Common myeloid progenitor, CD34-positive (primary cell): ENCODE results near the gene RAB3C.
"Not testable (repeated sequence)": the region's sequence is repeated elsewhere in the genome, so short reads cannot be mapped to it uniquely, and the experiment has no call there.

ENCODE experiments used
- CTCF ChIA-PET: fragments of 350-600 bp; sonication (Branson Sonifier 250); formaldehyde crosslinking; loops from one replicate; lab custom pipeline; 2021; ENCODE audit warnings: antibody characterized with exemption; lab: Charles Lee
- POLR2A ChIA-PET: fragments of 350-600 bp; sonication (Branson Sonifier 250); formaldehyde crosslinking; loops from one replicate; lab custom pipeline; 2021; ENCODE audit warnings: antibody characterized with exemption; lab: Charles Lee
- DNase-seq, 3 donors: peaks; one replicate each; pipeline versions ENCODE4 v3.0.0 to v3.0.0-alpha.2; 2013
- H3K27ac ChIP-seq, 2 experiments: 1 replicate in 1 of 2; 2 replicates in 1 of 2; pipeline ENCODE4 v1.7.0; 2013; ENCODE audit warnings: inconsistent platforms in 2 of 2, low read length in 2 of 2, mild to moderate bottlenecking in 2 of 2, low read depth in 1 of 2, moderate library complexity in 1 of 2; ENCODE audit not compliant: severe bottlenecking in 2 of 2, insufficient read depth in 1 of 2, poor library complexity in 1 of 2
- H3K27me3 ChIP-seq, 5 experiments: replicated peaks in 2 of 5; 1 replicate in 3 of 5; 2 replicates in 2 of 5; pipeline versions ENCODE4 v1.6.1 to v1.7.0; 2013; ENCODE audit warnings: low read length in 4 of 5, mild to moderate bottlenecking in 2 of 5, moderate library complexity in 2 of 5, inconsistent platforms in 1 of 5; ENCODE audit not compliant: insufficient read depth in 5 of 5, control insufficient read depth in 4 of 5
- H3K36me3 ChIP-seq, 4 experiments: 1 replicate in 2 of 4; 2 replicates in 2 of 4; pipeline versions ENCODE4 v1.6.1 to v1.7.0; 2013; ENCODE audit warnings: low read length in 3 of 4, control low read depth in 1 of 4, mild to moderate bottlenecking in 1 of 4; ENCODE audit not compliant: control insufficient read depth in 4 of 4, insufficient read depth in 4 of 4
- H3K4me1 ChIP-seq, 4 experiments: 1 replicate in 3 of 4; 2 replicates in 1 of 4; pipeline versions ENCODE4 v1.6.1 to v1.7.1; 2013; ENCODE audit warnings: low read length in 3 of 4, mild to moderate bottlenecking in 3 of 4, control low read depth in 1 of 4, inconsistent platforms in 1 of 4, moderate library complexity in 1 of 4; ENCODE audit not compliant: control insufficient read depth in 4 of 4, insufficient read depth in 4 of 4; ENCODE audit errors: control extremely low read depth in 1 of 4
- H3K4me3 ChIP-seq, 7 experiments: 1 replicate in 4 of 7; 2 replicates in 3 of 7; pipeline versions ENCODE4 v1.5.1 to v1.7.0; 2013; ENCODE audit warnings: mild to moderate bottlenecking in 7 of 7, low read length in 6 of 7, moderate library complexity in 6 of 7, inconsistent platforms in 2 of 7, low read depth in 2 of 7, control low read depth in 1 of 7; ENCODE audit not compliant: insufficient read depth in 4 of 7, control insufficient read depth in 1 of 7; ENCODE audit errors: extremely low read depth in 1 of 7
- H3K9me3 ChIP-seq, 5 experiments: 1 replicate in 4 of 5; 2 replicates in 1 of 5; pipeline versions ENCODE4 v1.6.1 to v1.7.1; 2013; ENCODE audit warnings: low read length in 4 of 5, mild to moderate bottlenecking in 2 of 5, inconsistent platforms in 1 of 5, low read depth in 1 of 5, moderate library complexity in 1 of 5; ENCODE audit not compliant: control insufficient read depth in 4 of 5, insufficient read depth in 2 of 5; ENCODE audit errors: control extremely low read depth in 1 of 5
- WGBS: methylation state at CpG from one replicate; pipeline ENCODE4 v1.1.5; 2013; ENCODE audit not compliant: insufficient coverage; 5-methylcytosine and 5-hydroxymethylcytosine counted together

RAB3C gene

GRCh38 chr5:58710425-58710824 is 127.5 kb downstream of the RAB3C start:
- H3K36me3 ChIP-seq, H3K4me1 ChIP-seq, H3K27ac ChIP-seq, H3K27me3 ChIP-seq, POLR2A ChIA-PET, DNase-seq, H3K9me3 ChIP-seq, H3K4me3 ChIP-seq, CTCF ChIA-PET: not testable (repeated sequence)
- WGBS: 99% methylated on average over 5 of the region's 8 CpGs

- no peaks in the 10 kb centered on the region for H3K36me3 ChIP-seq
- DNase-seq: no peak
- no peak overlapping the region for H3K27ac ChIP-seq
- ChIA-PET POLR2A (no interaction called here), CTCF (no interaction called here)
- H3K4me3 ChIP-seq: no peak overlapping the region
- no peaks in the 10 kb centered on the region for H3K4me1 ChIP-seq
- H3K27me3 ChIP-seq: no peaks in the 10 kb centered on the region
- peaks cover 0 to 10% (median 2%) of the 10 kb centered on the region in 5 experiments for H3K9me3 ChIP-seq
- 100% methylated on average over 1 of the region's 3 CpGs for WGBS
Observed at GRCh38 chr5:58710871-58711270, 128.0 kb downstream of the RAB3C start.

GRCh38 chr5:58711965-58712364 is 129.1 kb downstream of the RAB3C start:
- Histone ChIP-seq H3K27ac (no peak overlapping the region), H3K9me3 (peaks cover 0 to 10% (median 2%) of the 10 kb centered on the region in 5 experiments), H3K36me3 (no peaks in the 10 kb centered on the region), H3K4me1 (no peaks in the 10 kb centered on the region), H3K27me3 (no peaks in the 10 kb centered on the region), H3K4me3 (no peak overlapping the region)
- DNase-seq: no peak
- WGBS: 100% methylated on average over 3 of the region's 5 CpGs
- ChIA-PET CTCF (no interaction called here), POLR2A (no interaction called here)

GRCh38 chr5:58714046-58714445 is 131.2 kb downstream of the RAB3C start:
- Histone ChIP-seq H3K9me3 (peaks cover 0 to 10% (median 2%) of the 10 kb centered on the region in 5 experiments), H3K27ac (no peak overlapping the region), H3K4me1 (no peaks in the 10 kb centered on the region), H3K4me3 (no peak overlapping the region), H3K36me3 (no peaks in the 10 kb centered on the region), H3K27me3 (no peaks in the 10 kb centered on the region)
- POLR2A ChIA-PET: no interaction called here
- WGBS: no CpG with 5 or more reads among the region's 1 CpG
- no peak for DNase-seq
- CTCF ChIA-PET: no interaction called here

GRCh38 chr5:58715997-58716656 is 133.3 kb downstream of the RAB3C start:
- Histone ChIP-seq H3K4me3 (no peak overlapping the region), H3K36me3 (no peaks in the 10 kb centered on the region), H3K27me3 (no peaks in the 10 kb centered on the region), H3K9me3 (peaks cover 0 to 10% (median 2%) of the 10 kb centered on the region in 5 experiments), H3K4me1 (no peaks in the 10 kb centered on the region), H3K27ac (no peak overlapping the region)
- CTCF ChIA-PET: interaction anchor here (0.5 kb wide), 1 partner anchor 1431 kb away, joined by 3 read pairs; no protein-coding TSS in a partner anchor
- POLR2A ChIA-PET: no interaction called here
- DNase-seq: no peak
- no CpG with 5 or more reads among the region's 2 CpGs for WGBS

- ChIA-PET POLR2A (no interaction called here), CTCF (interaction anchor here (0.5 kb wide), 1 partner anchor 1432 kb away, joined by 3 read pairs; no protein-coding TSS in a partner anchor)
- 100% methylated on average over 3 of the region's 5 CpGs for WGBS
Observed at GRCh38 chr5:58716713-58717112, 133.8 kb downstream of the RAB3C start.

GRCh38 chr5:58717303-58718007 is 134.6 kb downstream of the RAB3C start:
- H3K9me3 ChIP-seq: peaks cover 0 to 10% (median under 1%) of the 10 kb centered on the region in 5 experiments
- no peaks in the 10 kb centered on the region for H3K36me3 ChIP-seq
- no peaks in the 10 kb centered on the region for H3K27me3 ChIP-seq
- POLR2A ChIA-PET: no interaction called here
- no peak overlapping the region for H3K4me3 ChIP-seq
- H3K4me1 ChIP-seq: no peaks in the 10 kb centered on the region
- DNase-seq: no peak
- CTCF ChIA-PET: no interaction called here
- H3K27ac ChIP-seq: no peak overlapping the region
- 50% methylated on average over 2 of the region's 5 CpGs for WGBS

More at GRCh38 chr5:58716713-58717112, 133.8 kb downstream of the RAB3C start:
- Histone ChIP-seq H3K9me3 (peaks cover 0 to 10% (median 2%) of the 10 kb centered on the region in 5 experiments), H3K4me3 (no peak overlapping the region), H3K4me1 (no peaks in the 10 kb centered on the region), H3K27ac (no peak overlapping the region), H3K36me3 (no peaks in the 10 kb centered on the region), H3K27me3 (no peaks in the 10 kb centered on the region)
- DNase-seq: no peak
